GM18526 (cell line): ENCODE measurements around the gene ARL16.

Experiments used
- POLR2A ChIP-seq: IDR thresholded peaks from 3 replicates; pipeline ENCODE4 v1.6.1; 2011; ENCODE audit not compliant: insufficient read length; ENCODE audit errors: extremely low read depth

Gene ARL16

GRCh38 chr17:81715107-81715871 lies 31.7 kb upstream of the ARL16 start:
- TF ChIP-seq POLR2A = no peak

GRCh38 chr17:81714412-81715106 lies 31.0 kb upstream of the ARL16 start:
- no peak for TF ChIP-seq POLR2A

- TF ChIP-seq POLR2A = no peak
Measured at GRCh38 chr17:81713556-81714411, 30.2 kb upstream of the ARL16 start.

- no peak for TF ChIP-seq POLR2A
Measured at GRCh38 chr17:81713004-81713555, 29.5 kb upstream of the ARL16 start.

- TF ChIP-seq POLR2A = peak; percentile 1
Measured at GRCh38 chr17:81712468-81713003, 28.9 kb upstream of the ARL16 start.

- TF ChIP-seq POLR2A = peak; percentile 25
Measured at GRCh38 chr17:81711814-81712467, 28.3 kb upstream of the ARL16 start, which contains the start of gene SLC25A10. TSS of gene SLC25A10 (plus strand) at chr17:81712284. CDS start at chr17:81712427, 143 bp downstream.

GRCh38 chr17:81710514-81711308 lies 27.1 kb upstream of the ARL16 start:
- TF ChIP-seq POLR2A = no peak

- no peak for TF ChIP-seq POLR2A
Measured at GRCh38 chr17:81708739-81709185, 25.2 kb upstream of the ARL16 start.

- no peak for TF ChIP-seq POLR2A
Measured at GRCh38 chr17:81707725-81708646, 24.4 kb upstream of the ARL16 start.

- peak; percentile 4 for TF ChIP-seq POLR2A
Measured at GRCh38 chr17:81706757-81707624, 23.4 kb upstream of the ARL16 start.

GRCh38 chr17:81706232-81706611 lies 22.6 kb upstream of the ARL16 start:
- no peak for TF ChIP-seq POLR2A
